ENCODE data around the gene ENHO. TPM values are rescaled to one million over a fixed set of nuclear protein-coding genes. Genes with fewer than 3 reads are reported as not detected.

Gene ENHO
- polyA plus RNA-seq, 1 donor (not counting 4 experiments of a cell fraction or from before 2014, with no cell fraction given), result not detected

DNA sequence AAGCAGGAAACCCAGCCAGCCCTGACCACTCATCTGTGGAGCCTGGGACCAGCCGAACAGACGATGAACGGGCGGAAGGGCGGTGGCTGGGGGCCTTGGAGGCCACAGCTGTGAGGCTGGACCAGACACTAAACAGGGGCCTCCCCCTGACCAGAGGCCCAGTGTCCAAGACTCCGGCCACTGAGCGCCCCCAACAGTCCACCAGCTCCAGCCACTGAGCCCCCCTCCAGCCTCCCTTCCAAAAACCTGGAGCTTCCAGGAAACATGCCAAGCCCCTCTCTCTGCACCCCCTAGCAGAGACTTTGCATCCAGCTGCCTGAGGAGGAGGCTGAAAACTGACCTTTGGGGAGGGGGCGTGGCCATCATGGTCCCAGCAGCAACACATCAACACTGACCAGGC is 43.5 kb upstream of the ENHO start:
- no peak overlapping the region for H2AFZ ChIP-seq (ENCODE audit: control insufficient read depth, low read length)
- no peak overlapping the region for H3K4me3 ChIP-seq (ENCODE audit: control insufficient read depth in 2 of 3, extremely low read depth in 1 of 3, insufficient read depth in 2 of 3, low read depth in 1 of 3, low read length in 3 of 3)
- H3K79me2 ChIP-seq (ENCODE audit: control insufficient read depth, insufficient read depth, low read length), result no peaks in the 10 kb centered on the region
- no peak for DNase-seq (ENCODE audit: low read depth, low spot score)
- no peaks in the 10 kb centered on the region for H3K9me1 ChIP-seq (ENCODE audit: control insufficient read depth, extremely low read depth, insufficient read depth, low read length)
- H3K27ac ChIP-seq (ENCODE audit: control insufficient read depth, insufficient read depth, low read length), result no peak overlapping the region
- dilution Hi-C loops (cut with MboI; ENCODE audit: extremely low pct_ligation_motif_present, low sequenced_read_pairs), result no loop called here
- no peak for FAIRE-seq
- H3K9ac ChIP-seq (ENCODE audit: control insufficient read depth, extremely low read depth, insufficient read depth, low read length), result no peak overlapping the region
- peaks cover 53% of the 10 kb centered on the region for H3K27me3 ChIP-seq (ENCODE audit: control insufficient read depth, extremely low read depth, insufficient read depth, low read length)
- H4K20me1 ChIP-seq (ENCODE audit: control insufficient read depth, extremely low read depth, insufficient read depth, low read length), result peaks cover 5% of the 10 kb centered on the region
- H3K9me3 ChIP-seq (ENCODE audit: control insufficient read depth, low read depth, low read length), result no peaks in the 10 kb centered on the region
- TF ChIP-seq, protein P1, sequence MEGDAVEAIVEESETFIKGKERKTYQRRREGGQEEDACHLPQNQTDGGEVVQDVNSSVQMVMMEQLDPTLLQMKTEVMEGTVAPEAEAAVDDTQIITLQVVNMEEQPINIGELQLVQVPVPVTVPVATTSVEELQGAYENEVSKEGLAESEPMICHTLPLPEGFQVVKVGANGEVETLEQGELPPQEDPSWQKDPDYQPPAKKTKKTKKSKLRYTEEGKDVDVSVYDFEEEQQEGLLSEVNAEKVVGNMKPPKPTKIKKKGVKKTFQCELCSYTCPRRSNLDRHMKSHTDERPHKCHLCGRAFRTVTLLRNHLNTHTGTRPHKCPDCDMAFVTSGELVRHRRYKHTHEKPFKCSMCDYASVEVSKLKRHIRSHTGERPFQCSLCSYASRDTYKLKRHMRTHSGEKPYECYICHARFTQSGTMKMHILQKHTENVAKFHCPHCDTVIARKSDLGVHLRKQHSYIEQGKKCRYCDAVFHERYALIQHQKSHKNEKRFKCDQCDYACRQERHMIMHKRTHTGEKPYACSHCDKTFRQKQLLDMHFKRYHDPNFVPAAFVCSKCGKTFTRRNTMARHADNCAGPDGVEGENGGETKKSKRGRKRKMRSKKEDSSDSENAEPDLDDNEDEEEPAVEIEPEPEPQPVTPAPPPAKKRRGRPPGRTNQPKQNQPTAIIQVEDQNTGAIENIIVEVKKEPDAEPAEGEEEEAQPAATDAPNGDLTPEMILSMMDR (optimal IDR thresholded peaks at IDR 0.05 in 1 of 3, IDR thresholded peaks at IDR 0.05 in 1 of 3, conservative IDR thresholded peaks at IDR 0.05 in 1 of 3; ENCODE audit: extremely low read depth in 1 of 3, insufficient read depth in 2 of 3, low read length in 3 of 3), result no peak
- TF ChIP-seq EZH2 (IDR thresholded peaks at IDR 0.05; ENCODE audit: low read length), result no peak
- no peaks in the 10 kb centered on the region for H3K36me3 ChIP-seq (ENCODE audit: control insufficient read depth in 2 of 2, extremely low read depth in 1 of 2, insufficient read depth in 2 of 2, low read length in 2 of 2)
- no peak overlapping the region for H3K4me2 ChIP-seq (ENCODE audit: control insufficient read depth, extremely low read depth, insufficient read depth, low read depth, low read length)
- H3K4me1 ChIP-seq (ENCODE audit: control insufficient read depth, extremely low read depth, insufficient read depth, low read length), result peaks cover 21% of the 10 kb centered on the region

DNA sequence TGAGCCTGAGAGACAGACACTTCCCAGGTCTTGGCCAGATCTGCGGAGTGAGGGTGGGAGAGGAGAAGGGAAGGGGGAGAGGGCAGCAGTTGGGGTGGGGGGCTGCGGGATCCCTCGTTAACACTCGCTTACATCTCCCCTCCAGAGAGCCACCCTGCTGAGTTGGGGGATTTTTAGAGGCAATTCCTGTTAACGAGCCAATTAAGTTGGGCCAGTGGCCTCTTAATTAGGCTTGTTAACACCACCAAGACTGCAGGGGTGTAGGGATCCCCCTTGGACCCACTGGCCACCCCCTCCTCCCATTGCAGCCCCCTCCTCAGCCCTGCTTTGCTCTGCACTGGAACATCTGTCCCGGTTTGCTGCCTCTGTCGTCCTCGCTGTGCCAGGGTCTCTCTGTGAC is 43.1 kb upstream of the ENHO start:
- DNase-seq (ENCODE audit: low read depth, low spot score), result no peak
- Histone ChIP-seq H3K27me3 (ENCODE audit: control insufficient read depth, extremely low read depth, insufficient read depth, low read length) (peaks cover 49% of the 10 kb centered on the region), H3K9ac (ENCODE audit: control insufficient read depth, extremely low read depth, insufficient read depth, low read length) (no peak overlapping the region), H3K9me1 (ENCODE audit: control insufficient read depth, extremely low read depth, insufficient read depth, low read length) (no peaks in the 10 kb centered on the region), H2AFZ (ENCODE audit: control insufficient read depth, low read length) (no peak overlapping the region), H3K9me3 (ENCODE audit: control insufficient read depth, low read depth, low read length) (no peaks in the 10 kb centered on the region), H3K4me2 (ENCODE audit: control insufficient read depth, extremely low read depth, insufficient read depth, low read depth, low read length) (no peak overlapping the region), H3K36me3 (ENCODE audit: control insufficient read depth in 2 of 2, extremely low read depth in 1 of 2, insufficient read depth in 2 of 2, low read length in 2 of 2) (no peaks in the 10 kb centered on the region), H3K79me2 (ENCODE audit: control insufficient read depth, insufficient read depth, low read length) (no peaks in the 10 kb centered on the region), H3K4me1 (ENCODE audit: control insufficient read depth, extremely low read depth, insufficient read depth, low read length) (peaks cover 21% of the 10 kb centered on the region), H3K4me3 (ENCODE audit: control insufficient read depth in 2 of 3, extremely low read depth in 1 of 3, insufficient read depth in 2 of 3, low read depth in 1 of 3, low read length in 3 of 3) (no peak overlapping the region), H3K27ac (ENCODE audit: control insufficient read depth, insufficient read depth, low read length) (no peak overlapping the region), H4K20me1 (ENCODE audit: control insufficient read depth, extremely low read depth, insufficient read depth, low read length) (peaks cover 5% of the 10 kb centered on the region)
- TF ChIP-seq EZH2 (IDR thresholded peaks at IDR 0.05; ENCODE audit: low read length), result no peak
- TF ChIP-seq, protein P1 (optimal IDR thresholded peaks at IDR 0.05 in 1 of 3, IDR thresholded peaks at IDR 0.05 in 1 of 3, conservative IDR thresholded peaks at IDR 0.05 in 1 of 3; ENCODE audit: extremely low read depth in 1 of 3, insufficient read depth in 2 of 3, low read length in 3 of 3), result no peak
- FAIRE-seq, result no peak
- dilution Hi-C loops (cut with MboI; ENCODE audit: extremely low pct_ligation_motif_present, low sequenced_read_pairs), result no loop called here

Measured in keratinocyte (primary cell).